IMR-90 (cell line): ENCODE results near the gene CSTB. TPM values are rescaled to one million over a fixed set of nuclear protein-coding genes. Genes with fewer than 3 reads are reported as not detected.

ENCODE experiments used
- ATAC-seq: fragments of 200-7000 bp; cut with Tn5 transposase; 2 replicates; pipeline ENCODE4 v1.9.1; 2020; ENCODE audit warnings: low read depth, mild to moderate bottlenecking, moderate library complexity
- BruUV-seq: library from RNA; stranded (reverse); fragments of 400-500 nt; replicated peaks from 2 replicates; lab custom pipeline; 2021; lab: Mats Ljungman, UMichigan
- CTCF ChIA-PET: fragments of 300-600 bp; formaldehyde crosslinking; extraction: SDS; loops from one replicate; lab custom pipeline; 2021; ENCODE audit warnings: antibody characterized with exemption; lab: Yijun Ruan, JAX
- POLR2A ChIA-PET: fragments of 300-600 bp; sonication (Branson Sonifier 250); formaldehyde crosslinking; loops from one replicate; lab custom pipeline; 2022; ENCODE audit warnings: antibody characterized with exemption; ENCODE audit not compliant: unreplicated experiment; lab: Charles Lee
- DNase-seq: peaks from one replicate; pipeline ENCODE4 v3.0.0; 2013
- H2AFZ ChIP-seq: replicated peaks from 2 replicates; pipeline ENCODE3; 2013; ENCODE audit warnings: low read length, mild to moderate bottlenecking; ENCODE audit not compliant: poor library complexity
- H2AK5ac ChIP-seq: 2 replicates; pipeline ENCODE4 v1.6.1; 2013; ENCODE audit warnings: low read depth, low read length, inconsistent platforms
- H2AK9ac ChIP-seq: replicated peaks from 2 replicates; pipeline ENCODE3; 2013; ENCODE audit warnings: mild to moderate bottlenecking, low read depth, low read length, moderate library complexity; ENCODE audit not compliant: poor library complexity
- H2BK120ac ChIP-seq: 2 replicates; pipeline ENCODE4 v1.6.1; 2013; ENCODE audit warnings: low read depth, low read length, inconsistent platforms
- H2BK15ac ChIP-seq: 3 replicates; pipeline ENCODE4 v1.6.1; 2013; ENCODE audit warnings: low read depth, low read length, inconsistent platforms
- H2BK20ac ChIP-seq: 2 replicates; pipeline ENCODE4 v1.6.1; 2013; ENCODE audit warnings: low read depth, mild to moderate bottlenecking, inconsistent platforms, low read length, moderate library complexity
- H2BK5ac ChIP-seq: 2 replicates; pipeline ENCODE4 v1.6.1; 2013; ENCODE audit warnings: mild to moderate bottlenecking, low read depth, low read length, inconsistent platforms; ENCODE audit not compliant: poor library complexity, severe bottlenecking
- H3K14ac ChIP-seq: replicated peaks from 2 replicates; pipeline ENCODE4 v1.6.1; 2013; ENCODE audit warnings: low read depth, low read length, inconsistent platforms
- H3K18ac ChIP-seq: 2 replicates; pipeline ENCODE4 v1.6.1; 2013; ENCODE audit warnings: low read depth, low read length, control low read depth
- H3K23ac ChIP-seq: 2 replicates; pipeline ENCODE4 v1.6.1; 2013; ENCODE audit warnings: low read depth, low read length, inconsistent platforms
- H3K27ac ChIP-seq: 2 replicates; pipeline ENCODE4 v1.5.1; 2013; ENCODE audit warnings: mild to moderate bottlenecking, control low read depth, low read length; ENCODE audit not compliant: insufficient read depth
- H3K27me3 ChIP-seq: 2 replicates; pipeline ENCODE4 v1.6.1; 2013; ENCODE audit warnings: low read length; ENCODE audit not compliant: control insufficient read depth, insufficient read depth
- H3K36me3 ChIP-seq: 2 replicates; pipeline ENCODE4 v1.6.1; 2013; ENCODE audit warnings: low read length, mixed read lengths; ENCODE audit not compliant: control insufficient read depth, insufficient read depth
- H3K4ac ChIP-seq: 2 replicates; pipeline ENCODE4 v1.6.1; 2013; ENCODE audit warnings: low read depth, low read length, inconsistent platforms
- H3K4me1 ChIP-seq: 2 replicates; pipeline ENCODE4 v1.6.1; 2013; ENCODE audit warnings: low read length, mixed read lengths; ENCODE audit not compliant: control insufficient read depth, insufficient read depth
- H3K4me2 ChIP-seq: 2 replicates; pipeline ENCODE4 v1.6.1; 2013; ENCODE audit warnings: low read depth, mild to moderate bottlenecking, control low read depth, low read length, moderate library complexity
- H3K4me3 ChIP-seq: 2 replicates; pipeline ENCODE4 v1.5.1; 2013; ENCODE audit warnings: low read depth, mild to moderate bottlenecking, control low read depth, low read length, moderate library complexity; ENCODE audit not compliant: insufficient read depth
- H3K56ac ChIP-seq: 2 replicates; pipeline ENCODE4 v1.6.1; 2013; ENCODE audit warnings: low read length, inconsistent platforms; ENCODE audit not compliant: insufficient read depth; ENCODE audit errors: extremely low read depth
- H3K79me1 ChIP-seq, 2 experiments: 2 replicates each; pipeline ENCODE4 v1.6.1; 2013; ENCODE audit warnings: low read length in 2 of 2, inconsistent platforms in 1 of 2, low read depth in 1 of 2
- H3K9ac ChIP-seq: 2 replicates; pipeline ENCODE4 v1.6.1; 2013; ENCODE audit warnings: low read depth, low read length, control low read depth
- H3K9me1 ChIP-seq: 2 replicates; pipeline ENCODE4 v1.6.1; 2013; ENCODE audit warnings: low read length, inconsistent platforms; ENCODE audit not compliant: insufficient read depth
- H3K9me3 ChIP-seq: 2 replicates; pipeline ENCODE4 v1.6.1; 2013; ENCODE audit warnings: low read length; ENCODE audit not compliant: control insufficient read depth, insufficient read depth
- H4K20me1 ChIP-seq: 2 replicates; pipeline ENCODE4 v1.6.1; 2013; ENCODE audit warnings: low read length, inconsistent platforms; ENCODE audit not compliant: insufficient read depth
- H4K5ac ChIP-seq: 2 replicates; pipeline ENCODE4 v1.6.1; 2013; ENCODE audit warnings: mild to moderate bottlenecking, low read depth, low read length, control low read depth
- H4K8ac ChIP-seq, 2 experiments: 2 replicates each; pipeline ENCODE4 v1.6.1; 2013; ENCODE audit warnings: low read depth in 2 of 2, low read length in 2 of 2, control low read depth in 1 of 2, inconsistent platforms in 1 of 2
- H4K91ac ChIP-seq: 2 replicates; pipeline ENCODE4 v1.6.1; 2013; ENCODE audit warnings: low read depth, low read length, inconsistent platforms; ENCODE audit not compliant: insufficient read depth
- CEBPB ChIP-seq: IDR thresholded peaks from 2 replicates; pipeline ENCODE4 v1.6.1; 2012; ENCODE audit warnings: low read depth, low read length, improper control_type of control experiment
- RCOR1 ChIP-seq: IDR thresholded peaks from 2 replicates; pipeline ENCODE4 v1.6.1; 2012; ENCODE audit warnings: mild to moderate bottlenecking, low read length, improper control_type of control experiment; ENCODE audit not compliant: insufficient replicate concordance
- WGBS, 2 experiments: methylation state at CpG; one replicate each; pipeline versions ENCODE4 v1.1.5 to v1.1.7; 2013; ENCODE audit warnings: missing lambda C conversion rate in 2 of 2; ENCODE audit not compliant: insufficient read length in 1 of 2; ENCODE audit errors: extremely low coverage in 2 of 2; 5-methylcytosine and 5-hydroxymethylcytosine counted together
- dilution Hi-C: fragments of 300-500 bp; cut with HindIII; formaldehyde crosslinking; loops from one replicate; pipeline ENCODE4 v1.14.3; 2018; ENCODE audit warnings: low sequenced_read_pairs; ENCODE audit not compliant: unreplicated experiment
- in situ Hi-C: fragments of 300-500 bp; cut with MboI; formaldehyde crosslinking; loops from 3 replicates; pipeline ENCODE4 v1.14.3; 2019; ENCODE audit warnings: low sequenced_read_pairs, inconsistent platforms, mixed read lengths
- intact Hi-C: fragments of 100-400 bp; cut with micrococcal nuclease; formaldehyde crosslinking; loops from 2 replicates; pipeline ENCODE4 v1.10.0; 2022
- polyA plus RNA-seq, 3 experiments: library from polyadenylated mRNA; depleted of rRNA; stranded (reverse); fragments of >200 nt; gene quantifications; 2 replicates each; pipeline ENCODE4 v1.2.3, GENCODE V29; 2012; ENCODE audit warnings: low replicate concordance in 1 of 3
- total RNA-seq: library from RNA; depleted of rRNA; stranded (reverse); fragments of >200 nt; gene quantifications from 2 replicates; pipeline ENCODE4 v1.2.3, GENCODE V29; 2012
- TF ChIP-seq, protein P1 (sequence below): conservative IDR thresholded peaks from 2 replicates; pipeline ENCODE4 v1.5.1; 2012; ENCODE audit warnings: mild to moderate bottlenecking, low read depth, low read length, improper control_type of control experiment

The CSTB gene
- total and polyA plus RNA-seq, 2 of the 4 experiments (the other 2 are of a cell fraction): 6.1 to 71.7 TPM

DNA sequence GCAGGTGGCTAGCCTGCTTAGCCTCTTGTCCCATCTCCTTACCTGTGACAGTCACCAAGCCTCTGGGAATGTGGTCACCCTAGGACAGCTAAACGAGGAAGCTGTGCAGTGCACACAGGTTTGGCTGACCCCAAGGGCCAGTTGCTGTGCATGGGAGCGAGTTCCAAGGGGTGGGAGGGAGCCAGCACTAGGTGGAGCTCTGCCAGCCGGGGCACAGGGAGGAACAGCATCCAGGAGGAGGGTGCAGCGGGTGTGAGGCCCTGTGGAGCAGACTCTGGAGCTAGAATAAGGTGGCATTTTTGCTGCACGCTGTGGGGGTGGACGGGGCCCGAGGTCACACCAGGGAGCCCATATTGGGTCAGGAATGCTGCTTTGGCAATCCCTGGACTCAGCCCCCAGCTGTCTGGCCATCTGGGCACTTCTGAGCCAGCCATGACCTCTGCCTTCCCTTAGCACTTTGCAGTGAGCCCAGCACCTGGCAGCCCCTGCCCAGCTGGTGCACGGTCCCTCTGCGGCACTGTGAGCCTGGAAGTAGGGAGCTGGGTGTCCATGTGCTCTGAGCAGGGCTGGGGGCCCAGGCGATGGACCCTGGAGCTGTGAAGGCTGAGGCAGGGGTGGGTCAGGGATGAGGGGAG is 48.5 kb downstream of the CSTB start:
- Histone ChIP-seq H2AK5ac (peak overlapping the region; percentile 96), H3K4me1 (peaks cover 23% of the 10 kb centered on the region), H3K9me1 (peaks cover 22% of the 10 kb centered on the region), H3K36me3 (peaks cover 10% of the 10 kb centered on the region), H4K20me1 (peaks cover 36% of the 10 kb centered on the region), H4K5ac (peak overlapping the region; percentile 63), H2BK120ac (peak overlapping the region; percentile 95), H3K14ac (peak overlapping the region; percentile 68), H3K9ac (peak overlapping the region; percentile 22), H3K56ac (peak overlapping the region; percentile 60; the same call in 1 of the 2 replicates), H4K8ac (peak overlapping the region; percentile 72 to 96), H3K4me2 (peak overlapping the region; percentile 3; the same call in 1 of the 2 replicates), H3K23ac (peak overlapping the region; percentile 76; the same call in 1 of the 2 replicates), H3K27ac (peak overlapping the region; percentile 85), H3K9me3 (no peaks in the 10 kb centered on the region), H2AFZ (peak overlapping the region; percentile 93), H2BK15ac (peak overlapping the region; percentile 93; the same call in 2 of the 3 replicates), H3K27me3 (no peaks in the 10 kb centered on the region), H2AK9ac (peak overlapping the region; percentile 95), H3K4ac (peak overlapping the region; percentile 96), H2BK5ac (peak overlapping the region; percentile 95), H3K18ac (peak overlapping the region; percentile 76), H2BK20ac (peak overlapping the region; percentile 41; the same call in 1 of the 2 replicates), H3K79me1 (peaks cover 29 to 84% of the 10 kb centered on the region in 2 experiments), H3K4me3 (no peak overlapping the region), H4K91ac (peak overlapping the region; percentile 95)
- dilution Hi-C loops: no loop called here
- DNase-seq (peak; percentile 22), ATAC-seq (peak; percentile 2)
- POLR2A ChIA-PET: interaction anchor here (0.9 kb wide), 1 partner anchor 9 kb away, joined by 3 read pairs; no protein-coding TSS in a partner anchor
- 73% methylated on average over 6 of the region's 10 CpGs; no CpG with 5 or more reads in 1 of the 2 experiments for WGBS, 2 experiments
- intact Hi-C loops: loop anchor here (10.0 kb wide), 1 partner anchor 63 kb away; no protein-coding TSS in a partner anchor
- in situ Hi-C loops: no loop called here
- TF ChIP-seq RCOR1 (peak; percentile 89), CEBPB (0 out of 2 replicates have a peak, but pooled peaks have one; percentile 45)
- TF ChIP-seq, protein P1, sequence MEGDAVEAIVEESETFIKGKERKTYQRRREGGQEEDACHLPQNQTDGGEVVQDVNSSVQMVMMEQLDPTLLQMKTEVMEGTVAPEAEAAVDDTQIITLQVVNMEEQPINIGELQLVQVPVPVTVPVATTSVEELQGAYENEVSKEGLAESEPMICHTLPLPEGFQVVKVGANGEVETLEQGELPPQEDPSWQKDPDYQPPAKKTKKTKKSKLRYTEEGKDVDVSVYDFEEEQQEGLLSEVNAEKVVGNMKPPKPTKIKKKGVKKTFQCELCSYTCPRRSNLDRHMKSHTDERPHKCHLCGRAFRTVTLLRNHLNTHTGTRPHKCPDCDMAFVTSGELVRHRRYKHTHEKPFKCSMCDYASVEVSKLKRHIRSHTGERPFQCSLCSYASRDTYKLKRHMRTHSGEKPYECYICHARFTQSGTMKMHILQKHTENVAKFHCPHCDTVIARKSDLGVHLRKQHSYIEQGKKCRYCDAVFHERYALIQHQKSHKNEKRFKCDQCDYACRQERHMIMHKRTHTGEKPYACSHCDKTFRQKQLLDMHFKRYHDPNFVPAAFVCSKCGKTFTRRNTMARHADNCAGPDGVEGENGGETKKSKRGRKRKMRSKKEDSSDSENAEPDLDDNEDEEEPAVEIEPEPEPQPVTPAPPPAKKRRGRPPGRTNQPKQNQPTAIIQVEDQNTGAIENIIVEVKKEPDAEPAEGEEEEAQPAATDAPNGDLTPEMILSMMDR: no peak
- no TSS peak for BruUV-seq
- CTCF ChIA-PET: no interaction called here
